Endodermal cell (in vitro differentiated cells): Measurements from ENCODE around the gene TRIM33. TPM values are rescaled to one million over a fixed set of nuclear protein-coding genes. Genes with fewer than 3 reads are reported as not detected.
"Not testable (repeated sequence)": the region's sequence is repeated elsewhere in the genome, so short reads cannot be mapped to it uniquely, and the experiment has no call there.

ENCODE experiments used
- DNase-seq: peaks from one replicate; pipeline ENCODE4 v3.0.0-alpha.2; 2017
- H3K27ac ChIP-seq: 2 replicates; pipeline ENCODE4 v1.5.1; 2013; ENCODE audit warnings: mild to moderate bottlenecking, low read depth, low read length, moderate library complexity
- H3K27me3 ChIP-seq: 2 replicates; pipeline ENCODE4 v1.6.1; 2013; ENCODE audit warnings: mild to moderate bottlenecking, low read length, moderate library complexity; ENCODE audit not compliant: insufficient read depth, control insufficient read depth, poor library complexity, severe bottlenecking
- H3K36me3 ChIP-seq: 2 replicates; pipeline ENCODE4 v1.7.0; 2013; ENCODE audit warnings: mild to moderate bottlenecking, low read length, moderate library complexity; ENCODE audit not compliant: control insufficient read depth, insufficient read depth
- H3K4me1 ChIP-seq: one replicate; pipeline ENCODE4 v1.7.0; 2013; ENCODE audit warnings: low read length; ENCODE audit not compliant: control insufficient read depth, insufficient read depth
- H3K4me3 ChIP-seq: 2 replicates; pipeline ENCODE4 v1.5.1; 2013; ENCODE audit warnings: mild to moderate bottlenecking, low read length, moderate library complexity
- H3K9ac ChIP-seq: 2 replicates; pipeline ENCODE4 v1.6.1; 2013; ENCODE audit warnings: mild to moderate bottlenecking, low read length, moderate library complexity; ENCODE audit not compliant: poor library complexity, severe bottlenecking; ENCODE audit errors: extremely low read depth
- H3K9me3 ChIP-seq: 2 replicates; pipeline ENCODE4 v1.6.1; 2013; ENCODE audit warnings: mild to moderate bottlenecking, low read length, moderate library complexity; ENCODE audit not compliant: control insufficient read depth
- H3K27ac Mint-ChIP-seq: 2 replicates; pipeline ENCODE4 v1.8.0; 2020; ENCODE audit warnings: mixed read lengths
- H3K27me3 Mint-ChIP-seq: 2 replicates; pipeline ENCODE4 v1.8.0; 2021; ENCODE audit warnings: mild to moderate bottlenecking, mixed read lengths; ENCODE audit not compliant: insufficient read depth
- H3K36me3 Mint-ChIP-seq: 2 replicates; pipeline ENCODE4 v1.8.0; 2020; ENCODE audit warnings: low read depth, mixed read lengths
- H3K4me1 Mint-ChIP-seq: 2 replicates; pipeline ENCODE4 v1.8.0; 2020; ENCODE audit warnings: mixed read lengths
- H3K4me3 Mint-ChIP-seq: 2 replicates; pipeline ENCODE4 v1.8.0; 2020; ENCODE audit warnings: mild to moderate bottlenecking, moderate library complexity, mixed read lengths
- H3K9me3 Mint-ChIP-seq: 2 replicates; pipeline ENCODE4 v1.8.0; 2020; ENCODE audit warnings: mild to moderate bottlenecking, mixed read lengths
- CTCF ChIP-seq: fragments of 200-600 bp; sonication (generic); conservative IDR thresholded peaks from 2 replicates; pipeline ENCODE4 v1.5.0; 2021; ENCODE audit warnings: antibody characterized with exemption, mild to moderate bottlenecking
- WGBS, 2 experiments: methylation state at CpG; one replicate each; pipeline versions ENCODE4 v1.1.5 to v1.1.7; 2013; ENCODE audit warnings: missing lambda C conversion rate in 2 of 2, mixed read lengths in 1 of 2; ENCODE audit not compliant: insufficient coverage in 1 of 2, insufficient read length in 1 of 2; 5-methylcytosine and 5-hydroxymethylcytosine counted together
- total RNA-seq, 2 donors: library from RNA; stranded (reverse); fragmentation: NEBNext Ultra II Directional in 1 of 2; extraction: Animal tissue kit (Norgen Biotek cat#: 25700) in 1 of 2; gene quantifications; 2 replicates in 1 of 2; 3 replicates in 1 of 2; pipeline ENCODE4 v1.2.1, GENCODE V29; 2021

TRIM33 gene
- total RNA-seq, 2 donors from 2014 or later = 47.2 to 50.6 TPM

- Mint-ChIP-seq H3K9me3 (no peaks in the 10 kb centered on the region), H3K4me1 (no peaks in the 10 kb centered on the region), H3K4me3 (no peak overlapping the region), H3K27ac (no peak overlapping the region), H3K27me3 (no peaks in the 10 kb centered on the region), H3K36me3 (peaks cover 49% of the 10 kb centered on the region)
- no peak for DNase-seq
- H3K27me3 ChIP-seq = no peaks in the 10 kb centered on the region
- H3K27ac ChIP-seq = no peak overlapping the region
- no peaks in the 10 kb centered on the region for H3K9me3 ChIP-seq
- 80 to 94% methylated on average over 2 to 3 of the region's 3 CpGs for WGBS, 2 experiments
- no peak for TF ChIP-seq CTCF
- H3K4me1 ChIP-seq = no peaks in the 10 kb centered on the region
- no peak overlapping the region for H3K4me3 ChIP-seq
- H3K36me3 ChIP-seq = peaks cover 61% of the 10 kb centered on the region
- H3K9ac ChIP-seq = no peak overlapping the region
Measured at GRCh38 chr1:114427612-114428011, 83.4 kb downstream of the TRIM33 start.

- H3K36me3 Mint-ChIP-seq = peaks cover 72% of the 10 kb centered on the region
- Histone ChIP-seq H3K9me3 (peaks cover 9% of the 10 kb centered on the region), H3K27ac (no peak overlapping the region), H3K9ac (no peak overlapping the region), H3K36me3 (peaks cover 93% of the 10 kb centered on the region), H3K4me3 (no peak overlapping the region), H3K27me3 (no peaks in the 10 kb centered on the region), H3K4me1 (no peaks in the 10 kb centered on the region)
- no peaks in the 10 kb centered on the region for H3K27me3 Mint-ChIP-seq
- no peak overlapping the region for H3K4me3 Mint-ChIP-seq
- DNase-seq = no peak
- 94 to 99% methylated on average over 6 to 7 of the region's 7 CpGs for WGBS, 2 experiments
- peaks cover 9% of the 10 kb centered on the region for H3K9me3 Mint-ChIP-seq
- H3K27ac Mint-ChIP-seq = no peak overlapping the region
- H3K4me1 Mint-ChIP-seq = no peaks in the 10 kb centered on the region
- no peak for TF ChIP-seq CTCF
Measured at GRCh38 chr1:114423455-114423854, 87.5 kb downstream of the TRIM33 start.

GRCh38 chr1:114418948-114419347 is 92.1 kb downstream of the TRIM33 start:
- not testable (repeated sequence) for H3K4me3 ChIP-seq, DNase-seq, H3K27me3 Mint-ChIP-seq, H3K9ac ChIP-seq, H3K27me3 ChIP-seq, H3K27ac ChIP-seq, H3K27ac Mint-ChIP-seq, H3K4me1 Mint-ChIP-seq, H3K4me1 ChIP-seq, H3K9me3 ChIP-seq, H3K4me3 Mint-ChIP-seq
- WGBS, 2 experiments = 95% methylated on average over 5 of the region's 7 CpGs; no CpG with 5 or more reads in 1 of the 2 experiments
- Mint-ChIP-seq H3K36me3 (peaks cover 71% of the 10 kb centered on the region), H3K9me3 (peaks cover 11% of the 10 kb centered on the region)
- H3K36me3 ChIP-seq = peaks cover 87% of the 10 kb centered on the region

- Histone ChIP-seq H3K4me3 (no peak overlapping the region), H3K27ac (no peak overlapping the region), H3K9me3 (no peaks in the 10 kb centered on the region), H3K36me3 (peaks cover 78% of the 10 kb centered on the region), H3K27me3 (no peaks in the 10 kb centered on the region), H3K4me1 (no peaks in the 10 kb centered on the region), H3K9ac (no peak overlapping the region)
- H3K27ac Mint-ChIP-seq = no peak overlapping the region
- 72 to 95% methylated on average over 2 to 3 of the region's 4 CpGs for WGBS, 2 experiments
- H3K4me1 Mint-ChIP-seq = no peaks in the 10 kb centered on the region
- no peaks in the 10 kb centered on the region for H3K9me3 Mint-ChIP-seq
- H3K4me3 Mint-ChIP-seq = no peak overlapping the region
- no peak for DNase-seq
- H3K27me3 Mint-ChIP-seq = no peaks in the 10 kb centered on the region
- TF ChIP-seq CTCF = no peak
- H3K36me3 Mint-ChIP-seq = peaks cover 40% of the 10 kb centered on the region
Measured at GRCh38 chr1:114397601-114398000, 113.4 kb downstream of the TRIM33 start.
